HCT116 (cell line): Measurements from ENCODE around the gene WWOX. TPM values are rescaled to one million over a fixed set of nuclear protein-coding genes. Genes with fewer than 3 reads are reported as not detected.

Source experiments
- ATAC-seq: fragments of 200-7000 bp; cut with Tn5 transposase; 2 replicates; pipeline ENCODE4 v1.9.1; 2020; ENCODE audit warnings: mild to moderate bottlenecking, moderate library complexity
- BruUV-seq: library from RNA; stranded (reverse); fragments of 400-500 nt; replicated peaks from 2 replicates; lab custom pipeline; 2021; lab: Mats Ljungman, UMichigan
- CTCF ChIA-PET: fragments of 300-600 bp; sonication (Branson Sonifier 250); formaldehyde crosslinking; loops from one replicate; lab custom pipeline; 2021; ENCODE audit warnings: antibody characterized with exemption; lab: Charles Lee
- POLR2A ChIA-PET: fragments of 300-600, 350-600 bp; sonication (Branson Sonifier 250); formaldehyde crosslinking; loops from one replicate; lab custom pipeline; 2021; ENCODE audit warnings: antibody characterized with exemption; lab: Charles Lee
- RAD21 ChIA-PET, 2 experiments: fragments of 300-600 bp; sonication (Branson Sonifier 250); formaldehyde crosslinking; loops; one replicate each; lab custom pipeline; 2023; ENCODE audit warnings: low total read pairs in 2 of 2; ENCODE audit not compliant: uncharacterized antibody in 2 of 2, unreplicated experiment in 2 of 2, low non-redundant PET in 1 of 2; lab: Charles Lee
- DNase-seq: peaks from one replicate; pipeline ENCODE4 v3.0.0-alpha.2; 2010; ENCODE audit warnings: low read depth, low spot score
- H2AFZ ChIP-seq: fragments of 200-600 bp; shearing (Covaris generic), sonication (generic); 2 replicates; pipeline ENCODE4 v1.6.1; 2017; ENCODE audit warnings: low read depth, mixed run types, mixed read lengths, antibody characterized with exemption, low read length; ENCODE audit not compliant: poor library complexity, severe bottlenecking
- H3K27ac ChIP-seq: 2 replicates; pipeline ENCODE4 v1.5.1; 2012; ENCODE audit warnings: low read depth, low read length
- H3K27me3 ChIP-seq: fragments of 200-600 bp; sonication (generic); 2 replicates; pipeline ENCODE4 v1.6.1; 2016; ENCODE audit warnings: mixed run types, low read length, mixed read lengths; ENCODE audit not compliant: insufficient read depth
- H3K36me3 ChIP-seq, 2 experiments: fragments of 200-500 bp in 1 of 2; fragments of 200-600 bp in 1 of 2; sonication (Bioruptor generic) in 1 of 2; sonication (generic) in 1 of 2; 2 replicates each; pipeline versions ENCODE4 v1.5.1 to v1.6.1; 2014 to 2016; ENCODE audit warnings: low read length in 2 of 2, inconsistent platforms in 1 of 2, mixed read lengths in 1 of 2, mixed run types in 1 of 2; ENCODE audit not compliant: insufficient read depth in 2 of 2, control insufficient read depth in 1 of 2
- H3K4me1 ChIP-seq, 2 experiments: fragments of 200-600 bp in 1 of 2; sonication (generic) in 1 of 2; 2 replicates each; pipeline versions ENCODE4 v1.5.1 to v1.6.1; 2012 to 2017; ENCODE audit warnings: low read length in 2 of 2, inconsistent platforms in 1 of 2, mild to moderate bottlenecking in 1 of 2, mixed read lengths in 1 of 2, mixed run types in 1 of 2, moderate library complexity in 1 of 2; ENCODE audit not compliant: insufficient read depth in 2 of 2, control insufficient read depth in 1 of 2
- H3K4me2 ChIP-seq: fragments of 200-600 bp; sonication (generic); 2 replicates; pipeline ENCODE4 v1.6.1; 2017; ENCODE audit warnings: mixed run types, low read length, mixed read lengths
- H3K4me3 ChIP-seq, 2 experiments: fragments of 200-600 bp in 1 of 2; sonication (generic) in 1 of 2; replicated peaks in 1 of 2; 2 replicates each; pipeline ENCODE4 v1.5.1; 2011 to 2016; ENCODE audit warnings: low read length in 2 of 2, control low read depth in 1 of 2, low read depth in 1 of 2, mild to moderate bottlenecking in 1 of 2, mixed read lengths in 1 of 2, mixed run types in 1 of 2
- H3K79me2 ChIP-seq: fragments of 200-600 bp; sonication (generic); 2 replicates; pipeline ENCODE4 v1.6.1; 2017; ENCODE audit warnings: mild to moderate bottlenecking, mixed run types, low read length, moderate library complexity, mixed read lengths; ENCODE audit not compliant: insufficient read depth
- H3K9ac ChIP-seq: fragments of 200-600 bp; sonication (generic); 2 replicates; pipeline ENCODE4 v1.6.1; 2016; ENCODE audit warnings: low read length, mixed read lengths
- H3K9me2 ChIP-seq: fragments of 200-600 bp; sonication (generic), shearing (Covaris generic); 2 replicates; pipeline ENCODE4 v1.6.1; 2017; ENCODE audit warnings: mixed run types, mild to moderate bottlenecking, moderate library complexity; ENCODE audit not compliant: insufficient read depth
- H3K9me3 ChIP-seq, 2 experiments: fragments of 200-500 bp in 1 of 2; fragments of 200-600 bp in 1 of 2; sonication (Bioruptor generic) in 1 of 2; sonication (generic) in 1 of 2; 2 replicates each; pipeline ENCODE4 v1.6.1; 2014 to 2017; ENCODE audit warnings: low read length in 2 of 2, mixed read lengths in 2 of 2, inconsistent platforms in 1 of 2, low read depth in 1 of 2, mild to moderate bottlenecking in 1 of 2, mixed run types in 1 of 2, moderate library complexity in 1 of 2; ENCODE audit not compliant: control insufficient read depth in 1 of 2, insufficient read depth in 1 of 2
- H4K20me1 ChIP-seq: fragments of 200-600 bp; sonication (generic), shearing (Covaris generic); 2 replicates; pipeline ENCODE4 v1.6.1; 2017; ENCODE audit warnings: mixed run types, mild to moderate bottlenecking, moderate library complexity; ENCODE audit not compliant: insufficient read depth
- CBX3 ChIP-seq: IDR thresholded peaks from 2 replicates; pipeline ENCODE4 v1.6.1; 2012; ENCODE audit warnings: low read depth
- CEBPB ChIP-seq: IDR thresholded peaks from 2 replicates; pipeline ENCODE4 v1.6.1; 2012; ENCODE audit warnings: low read depth
- CTCF ChIP-seq, 3 experiments: fragments of 200-600 bp in 1 of 3; sonication (generic) in 1 of 3; IDR thresholded peaks in 2 of 3; conservative IDR thresholded peaks in 1 of 3; 2 replicates each; pipeline ENCODE4 v1.5.1; 2012 to 2017; ENCODE audit warnings: low read depth in 2 of 3, low read length in 2 of 3, antibody characterized with exemption in 1 of 3, borderline replicate concordance in 1 of 3, control low read depth in 1 of 3, mild to moderate bottlenecking in 1 of 3, mixed read lengths in 1 of 3, mixed run types in 1 of 3, moderate library complexity in 1 of 3; ENCODE audit not compliant: insufficient read depth in 1 of 3
- EGR1 ChIP-seq: IDR thresholded peaks from 2 replicates; pipeline ENCODE4 v1.6.1; 2012; ENCODE audit warnings: low read depth
- ELF1 ChIP-seq: IDR thresholded peaks from 2 replicates; pipeline ENCODE4 v1.6.1; 2012; ENCODE audit warnings: low read depth, borderline replicate concordance
- EZH2phosphoT487 ChIP-seq: fragments of 200-600 bp; IDR thresholded peaks from 2 replicates; pipeline ENCODE4 v1.6.1; 2018; ENCODE audit warnings: antibody characterized with exemption, borderline replicate concordance
- FOSL1 ChIP-seq: IDR thresholded peaks from 2 replicates; pipeline ENCODE4 v1.6.1; 2012; ENCODE audit warnings: low read depth
- JUND ChIP-seq: IDR thresholded peaks from 2 replicates; pipeline ENCODE4 v1.6.1; 2012
- MAX ChIP-seq: IDR thresholded peaks from 2 replicates; pipeline ENCODE4 v1.6.1; 2012
- POLR2A ChIP-seq: IDR thresholded peaks from 2 replicates; pipeline ENCODE4 v1.7.0; 2011; ENCODE audit warnings: borderline replicate concordance; ENCODE audit not compliant: insufficient read depth, insufficient read length; ENCODE audit errors: extremely low read depth
- RAD21 ChIP-seq: IDR thresholded peaks from 2 replicates; pipeline ENCODE4 v1.6.1; 2012; ENCODE audit warnings: low read depth, mild to moderate bottlenecking
- SIN3A ChIP-seq: IDR thresholded peaks from 2 replicates; pipeline ENCODE4 v1.6.1; 2012; ENCODE audit warnings: low read depth
- SP1 ChIP-seq: IDR thresholded peaks from 2 replicates; pipeline ENCODE4 v1.6.1; 2012; ENCODE audit warnings: low read depth
- SRF ChIP-seq: IDR thresholded peaks from 2 replicates; pipeline ENCODE4 v1.6.1; 2012; ENCODE audit warnings: low read depth
- TCF7L2 ChIP-seq: IDR thresholded peaks from 2 replicates; pipeline ENCODE4 v1.7.0; 2011; ENCODE audit warnings: borderline replicate concordance, inconsistent platforms; ENCODE audit not compliant: insufficient read depth, insufficient read length; ENCODE audit errors: extremely low read depth
- ZBTB33 ChIP-seq: IDR thresholded peaks from 2 replicates; pipeline ENCODE4 v1.6.1; 2011; ENCODE audit warnings: mild to moderate bottlenecking, low read length, moderate library complexity; ENCODE audit not compliant: insufficient replicate concordance; ENCODE audit errors: extremely low read depth
- ZNF274 ChIP-seq: fragments of 200-500 bp; sonication (Bioruptor generic); IDR thresholded peaks from 2 replicates; pipeline ENCODE4 v1.6.1; 2014; ENCODE audit warnings: mild to moderate bottlenecking, low read depth, low read length, inconsistent platforms
- intact Hi-C: fragments of 100-400 bp; cut with micrococcal nuclease; formaldehyde crosslinking; loops from 2 replicates; pipeline ENCODE4 v1.10.0; 2022
- total RNA-seq: library from RNA; stranded (reverse); gene quantifications from one replicate; pipeline ENCODE4 v1.2.1, GENCODE V29; 2021; ENCODE audit not compliant: unreplicated experiment

The WWOX gene
- total RNA-seq, 1 experiment from 2014 or later = 13.7 TPM

GRCh38 chr16:78340590-78340989 is 241.1 kb downstream of the WWOX start:
- POLR2A ChIA-PET = no interaction called here
- BruUV-seq = no TSS peak
- DNase-seq = no peak
- CTCF ChIA-PET = no interaction called here
- Histone ChIP-seq H3K9ac (no peak overlapping the region), H4K20me1 (no peaks in the 10 kb centered on the region), H3K9me2 (no peaks in the 10 kb centered on the region), H3K4me3 (no peak overlapping the region), H3K36me3 (no peaks in the 10 kb centered on the region), H3K27ac (no peak overlapping the region), H3K79me2 (no peaks in the 10 kb centered on the region), H3K27me3 (no peaks in the 10 kb centered on the region), H3K4me2 (no peak overlapping the region), H3K4me1 (no peaks in the 10 kb centered on the region), H2AFZ (no peak overlapping the region), H3K9me3 (no peaks in the 10 kb centered on the region)
- no peak for TF ChIP-seq TCF7L2
- no peak for TF ChIP-seq SP1
- no peak for TF ChIP-seq POLR2A
- no peak for TF ChIP-seq SIN3A
- no peak for TF ChIP-seq ZNF274
- TF ChIP-seq CBX3 = no peak
- TF ChIP-seq EGR1 = no peak
- TF ChIP-seq RAD21 = no peak
- TF ChIP-seq FOSL1 = no peak
- no peak for TF ChIP-seq JUND
- TF ChIP-seq EZH2phosphoT487 = no peak
- TF ChIP-seq CEBPB = no peak
- RAD21 ChIA-PET = no interaction called here
- no peak for ATAC-seq
- intact Hi-C loops = no loop called here

GRCh38 chr16:78348068-78348467 is 248.6 kb downstream of the WWOX start:
- ChIA-PET CTCF (no interaction called here), POLR2A (no interaction called here), RAD21 (no interaction called here)
- no TSS peak for BruUV-seq
- intact Hi-C loops = no loop called here
- H3K27me3 ChIP-seq = no peaks in the 10 kb centered on the region
- no peaks in the 10 kb centered on the region for H3K4me1 ChIP-seq
- no peak overlapping the region for H3K4me2 ChIP-seq
- H3K27ac ChIP-seq = no peak overlapping the region
- DNase-seq (no peak), ATAC-seq (no peak)
- H2AFZ ChIP-seq = no peak overlapping the region
- H3K9ac ChIP-seq = no peak overlapping the region
- H3K4me3 ChIP-seq = no peak overlapping the region
- H3K9me3 ChIP-seq = no peaks in the 10 kb centered on the region
- H3K9me2 ChIP-seq = no peaks in the 10 kb centered on the region
- H3K79me2 ChIP-seq = no peaks in the 10 kb centered on the region
- no peaks in the 10 kb centered on the region for H4K20me1 ChIP-seq
- no peaks in the 10 kb centered on the region for H3K36me3 ChIP-seq
- TF ChIP-seq FOSL1 (no peak), CBX3 (no peak), TCF7L2 (no peak), ZNF274 (no peak), ELF1 (no peak), RAD21 (no peak), CEBPB (no peak), CTCF (IDR thresholded peaks at IDR 0.05 in 2 of 3, conservative IDR thresholded peaks at IDR 0.05 in 1 of 3; ENCODE audit: borderline replicate concordance in 1 of 3, insufficient read depth in 1 of 3, low read depth in 2 of 3, low read length in 2 of 3) (no peak), SRF (no peak), MAX (no peak), ZBTB33 (no peak)
